DMS 273 (cell line): ENCODE data around the gene CLPTM1L.
"Not testable (repeated sequence)": the region's sequence is repeated elsewhere in the genome, so short reads cannot be mapped to it uniquely, and the experiment has no call there.

Experiments used
- DNase-seq: peaks from one replicate; lab custom pipeline; 2025; ENCODE audit not compliant: unreplicated experiment; lab: John Stamatoyannopoulos, UW

The CLPTM1L gene

GRCh38 chr5:1330146-1330846, 14.6 kb downstream of the CLPTM1L start:
- DNase-seq: no peak

- no peak for DNase-seq
Observed at GRCh38 chr5:1329111-1329579, 15.8 kb downstream of the CLPTM1L start.

- not testable (repeated sequence) for DNase-seq
Observed at GRCh38 chr5:1328237-1329110, 16.4 kb downstream of the CLPTM1L start.

- not testable (repeated sequence) for DNase-seq
Observed at GRCh38 chr5:1326901-1327756, 17.8 kb downstream of the CLPTM1L start.

- not testable (repeated sequence) for DNase-seq
Observed at GRCh38 chr5:1326532-1326875, 18.4 kb downstream of the CLPTM1L start.

- no peak for DNase-seq
Observed at GRCh38 chr5:1325870-1326531, 18.9 kb downstream of the CLPTM1L start.

GRCh38 chr5:1325191-1325741, 19.6 kb downstream of the CLPTM1L start:
- no peak for DNase-seq

GRCh38 chr5:1324719-1325190, 20.1 kb downstream of the CLPTM1L start:
- no peak for DNase-seq

GRCh38 chr5:1324301-1324700, 20.6 kb downstream of the CLPTM1L start:
- DNase-seq: no peak

GRCh38 chr5:1323803-1324173, 21.1 kb downstream of the CLPTM1L start:
- no peak for DNase-seq

GRCh38 chr5:1322955-1323802, 21.7 kb downstream of the CLPTM1L start:
- DNase-seq: no peak

GRCh38 chr5:1322036-1322900, 22.6 kb downstream of the CLPTM1L start:
- no peak for DNase-seq

- DNase-seq: no peak
Observed at GRCh38 chr5:1321576-1321975, 23.3 kb downstream of the CLPTM1L start.

GRCh38 chr5:1320436-1321344, 24.2 kb downstream of the CLPTM1L start:
- DNase-seq: no peak

- no peak for DNase-seq
Observed at GRCh38 chr5:1319436-1320256, 25.3 kb downstream of the CLPTM1L start.

GRCh38 chr5:1318659-1319251, 26.1 kb downstream of the CLPTM1L start:
- no peak for DNase-seq
